ENCODE data around the gene NAP1L1.
"Not testable (repeated sequence)": the region's sequence is repeated elsewhere in the genome, so short reads cannot be mapped to it uniquely, and the experiment has no call there.

The NAP1L1 gene

GRCh38 chr12:75990189-75990912 lies 94.1 kb downstream of the NAP1L1 start:
- TF ChIP-seq ZNF274 (IDR thresholded peaks at IDR 0.05; ENCODE audit: low read depth, low read length): no peak

DNA sequence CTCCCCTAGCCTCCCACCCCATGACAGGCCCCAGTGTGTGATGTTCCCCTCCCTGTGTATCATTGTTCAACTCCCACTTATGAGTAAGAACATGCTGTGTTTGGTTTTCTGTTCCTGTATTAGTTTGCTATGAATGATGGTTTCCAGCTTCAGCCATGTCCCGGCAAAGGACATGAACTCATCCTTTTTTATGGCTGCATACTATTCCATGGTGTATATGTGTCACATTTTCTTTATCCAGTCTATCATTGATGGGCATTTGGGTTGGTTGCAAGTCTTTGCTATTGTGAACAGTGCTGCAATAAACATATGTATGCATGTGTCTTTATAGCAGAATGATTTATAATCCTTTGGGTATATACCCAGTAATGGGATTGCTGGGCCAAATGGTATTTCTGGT lies 96.8 kb downstream of the NAP1L1 start:
- not testable (repeated sequence) for H3K4me3 ChIP-seq (ENCODE audit: low read length)

More at GRCh38 chr12:75990189-75990912, 94.1 kb downstream of the NAP1L1 start:
- no peak overlapping the region for H3K4me3 ChIP-seq (ENCODE audit: low read length)
